Measurements from ENCODE around the gene LTB4R. TPM values are rescaled to one million over a fixed set of nuclear protein-coding genes. Genes with fewer than 3 reads are reported as not detected.
A peak's percentile ranks its signal among the peaks of the same experiment; 100 is the strongest.

LTB4R gene
- total RNA-seq, 1 donor from 2014 or later, result 8.4 TPM

DNA sequence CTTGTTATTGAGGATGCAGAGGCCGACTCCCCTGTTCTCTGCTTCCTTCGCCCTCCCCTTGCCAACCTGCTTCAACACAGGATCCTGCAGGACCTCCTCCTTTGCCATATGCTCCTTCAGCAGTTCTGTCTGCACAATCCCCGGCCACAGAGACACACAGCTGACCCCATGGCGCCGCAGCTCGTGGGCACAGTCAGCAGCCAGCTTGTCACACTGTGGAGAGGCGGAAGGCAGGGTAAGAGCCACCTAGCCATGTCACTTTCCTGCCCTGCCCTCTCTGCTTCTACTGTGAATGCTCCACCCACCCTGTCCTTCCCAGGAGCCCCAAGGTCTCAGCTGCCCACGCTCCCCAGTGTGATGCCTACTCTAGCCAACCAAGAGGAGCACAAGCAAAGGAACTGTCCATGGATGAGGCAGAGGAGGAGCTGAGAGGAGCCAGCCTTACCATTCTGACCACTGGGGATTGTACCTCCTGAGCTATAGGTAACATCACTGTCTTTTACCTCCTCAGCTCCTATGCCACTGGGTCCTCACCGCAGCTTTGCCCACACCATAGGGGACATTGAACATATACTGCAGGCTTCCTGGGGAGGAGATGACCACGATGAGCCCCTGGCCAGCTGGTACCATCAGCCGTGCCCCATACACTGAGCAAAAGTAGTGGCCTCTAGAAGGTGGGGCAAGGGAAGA is 19.0 kb upstream of the LTB4R start:
- no peak for DNase-seq (ENCODE audit: low spot score, unreplicated experiment)
- Mint-ChIP-seq H3K4me1 (ENCODE audit: low read depth) (peaks cover 1% of the 10 kb centered on the region), H3K27me3 (no peaks in the 10 kb centered on the region), H3K9me3 (ENCODE audit: low read depth) (no peaks in the 10 kb centered on the region), H3K36me3 (ENCODE audit: insufficient read depth) (peaks cover 12% of the 10 kb centered on the region), H3K27ac (no peak overlapping the region), H3K4me3 (ENCODE audit: low read depth) (no peak overlapping the region)
- TF ChIP-seq, protein P1, sequence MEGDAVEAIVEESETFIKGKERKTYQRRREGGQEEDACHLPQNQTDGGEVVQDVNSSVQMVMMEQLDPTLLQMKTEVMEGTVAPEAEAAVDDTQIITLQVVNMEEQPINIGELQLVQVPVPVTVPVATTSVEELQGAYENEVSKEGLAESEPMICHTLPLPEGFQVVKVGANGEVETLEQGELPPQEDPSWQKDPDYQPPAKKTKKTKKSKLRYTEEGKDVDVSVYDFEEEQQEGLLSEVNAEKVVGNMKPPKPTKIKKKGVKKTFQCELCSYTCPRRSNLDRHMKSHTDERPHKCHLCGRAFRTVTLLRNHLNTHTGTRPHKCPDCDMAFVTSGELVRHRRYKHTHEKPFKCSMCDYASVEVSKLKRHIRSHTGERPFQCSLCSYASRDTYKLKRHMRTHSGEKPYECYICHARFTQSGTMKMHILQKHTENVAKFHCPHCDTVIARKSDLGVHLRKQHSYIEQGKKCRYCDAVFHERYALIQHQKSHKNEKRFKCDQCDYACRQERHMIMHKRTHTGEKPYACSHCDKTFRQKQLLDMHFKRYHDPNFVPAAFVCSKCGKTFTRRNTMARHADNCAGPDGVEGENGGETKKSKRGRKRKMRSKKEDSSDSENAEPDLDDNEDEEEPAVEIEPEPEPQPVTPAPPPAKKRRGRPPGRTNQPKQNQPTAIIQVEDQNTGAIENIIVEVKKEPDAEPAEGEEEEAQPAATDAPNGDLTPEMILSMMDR (IDR thresholded peaks at IDR 0.05; ENCODE audit: unreplicated experiment), result no peak

GRCh38 chr14:24293525-24293924 is 17.8 kb upstream of the LTB4R start:
- no peaks in the 10 kb centered on the region for H3K9me3 Mint-ChIP-seq (ENCODE audit: low read depth)

DNA sequence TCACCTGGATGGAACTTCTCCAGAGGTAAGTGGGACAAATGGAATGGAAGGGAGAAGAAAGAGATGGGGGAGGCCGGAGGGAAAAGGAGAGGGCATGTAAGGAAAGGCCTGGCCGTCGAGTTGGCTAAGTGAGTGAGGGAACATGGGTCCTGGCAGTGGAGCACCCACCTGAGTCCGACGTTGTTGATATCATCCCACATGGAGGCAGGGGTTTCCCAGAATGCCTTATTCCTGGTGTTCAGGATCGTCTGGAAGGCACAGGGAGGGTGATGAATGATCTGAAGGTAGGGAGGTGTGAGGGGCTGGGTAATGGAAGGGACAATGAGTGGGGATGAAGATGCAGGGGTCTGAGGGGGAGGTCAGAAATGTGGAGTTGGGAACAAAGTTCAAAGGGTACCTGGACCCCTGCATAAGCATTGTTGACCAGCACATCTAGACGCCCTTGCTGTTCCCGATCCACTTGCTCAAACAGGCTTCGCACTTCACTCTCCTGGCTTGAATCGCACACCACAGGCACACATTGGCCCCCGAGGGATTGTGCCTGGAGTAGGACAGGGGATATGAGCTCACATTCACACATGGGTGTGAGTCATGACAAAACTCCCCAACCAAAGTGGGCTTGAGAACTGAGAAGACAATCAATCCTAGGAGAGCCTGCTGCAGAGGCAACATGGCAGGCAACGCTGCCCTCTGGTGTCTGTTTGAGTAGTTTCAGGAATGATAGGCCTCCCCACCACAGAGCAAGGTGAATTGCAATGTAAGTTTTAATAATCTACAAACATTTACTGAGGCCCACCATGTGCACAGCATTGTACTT is 14.8 kb upstream of the LTB4R start:
- no peak overlapping the region for H3K4me3 Mint-ChIP-seq (ENCODE audit: low read depth)
- DNase-seq (ENCODE audit: low spot score, unreplicated experiment), result no peak
- peak overlapping the region; percentile 72 for H3K27ac Mint-ChIP-seq
- TF ChIP-seq, protein P1 (IDR thresholded peaks at IDR 0.05; ENCODE audit: unreplicated experiment), result peak; percentile 70
- H3K9me3 Mint-ChIP-seq (ENCODE audit: low read depth), result no peaks in the 10 kb centered on the region
- no peaks in the 10 kb centered on the region for H3K27me3 Mint-ChIP-seq
- peaks cover 9% of the 10 kb centered on the region for H3K36me3 Mint-ChIP-seq (ENCODE audit: insufficient read depth)
- peaks cover 21% of the 10 kb centered on the region for H3K4me1 Mint-ChIP-seq (ENCODE audit: low read depth)

More at GRCh38 chr14:24293525-24293924, 17.8 kb upstream of the LTB4R start:
- Mint-ChIP-seq H3K27ac (no peak overlapping the region), H3K4me3 (ENCODE audit: low read depth) (no peak overlapping the region), H3K27me3 (no peaks in the 10 kb centered on the region), H3K4me1 (ENCODE audit: low read depth) (peaks cover 6% of the 10 kb centered on the region), H3K36me3 (ENCODE audit: insufficient read depth) (peaks cover 12% of the 10 kb centered on the region)
- DNase-seq (ENCODE audit: low spot score, unreplicated experiment), result no peak
- TF ChIP-seq, protein P1 (IDR thresholded peaks at IDR 0.05; ENCODE audit: unreplicated experiment), result no peak

GRCh38 chr14:24297190-24297964 is 13.9 kb upstream of the LTB4R start:
- H3K36me3 Mint-ChIP-seq (ENCODE audit: insufficient read depth), result peaks cover 8% of the 10 kb centered on the region
- peaks cover 21% of the 10 kb centered on the region for H3K4me1 Mint-ChIP-seq (ENCODE audit: low read depth)
- DNase-seq (ENCODE audit: low spot score, unreplicated experiment), result no peak
- H3K9me3 Mint-ChIP-seq (ENCODE audit: low read depth), result no peaks in the 10 kb centered on the region
- H3K4me3 Mint-ChIP-seq (ENCODE audit: low read depth), result peak overlapping the region; percentile 38
- no peaks in the 10 kb centered on the region for H3K27me3 Mint-ChIP-seq
- peak overlapping the region; percentile 5 for H3K27ac Mint-ChIP-seq
- TF ChIP-seq, protein P1 (IDR thresholded peaks at IDR 0.05; ENCODE audit: unreplicated experiment), result peak; percentile 42

DNA sequence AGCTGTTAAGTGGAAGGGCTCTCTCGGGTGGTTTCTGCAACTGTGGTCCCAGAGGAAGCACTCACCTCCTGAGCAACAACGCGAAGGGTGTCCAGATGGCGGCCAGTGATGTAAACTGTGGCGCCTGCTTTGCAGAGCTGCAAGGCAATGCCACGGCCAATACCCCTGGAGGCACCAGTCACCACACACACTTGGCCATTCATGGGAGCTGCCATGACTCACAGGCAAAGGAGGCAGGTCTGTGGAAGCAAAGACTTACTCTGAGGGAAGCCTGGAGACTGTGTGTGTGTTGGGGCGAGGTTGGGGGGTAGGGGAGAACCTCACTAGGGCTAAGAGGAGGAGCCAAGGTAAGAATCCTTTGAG is 12.4 kb upstream of the LTB4R start:
- Mint-ChIP-seq H3K4me3 (ENCODE audit: low read depth) (peak overlapping the region; percentile 92), H3K27me3 (no peaks in the 10 kb centered on the region), H3K9me3 (ENCODE audit: low read depth) (no peaks in the 10 kb centered on the region), H3K36me3 (ENCODE audit: insufficient read depth) (peaks cover 10% of the 10 kb centered on the region), H3K4me1 (ENCODE audit: low read depth) (peaks cover 21% of the 10 kb centered on the region), H3K27ac (peak overlapping the region; percentile 97)
- no peak for DNase-seq (ENCODE audit: low spot score, unreplicated experiment)
- TF ChIP-seq, protein P1 (IDR thresholded peaks at IDR 0.05; ENCODE audit: unreplicated experiment), result no peak
